Activated B cell treated with CpG ODN at 0.5 μM for 24 hours (primary cell): ENCODE measurements around the gene HDAC4. TPM values are rescaled to one million over a fixed set of nuclear protein-coding genes. Genes with fewer than 3 reads are reported as not detected.

ENCODE experiments used
- ATAC-seq: fragments of 200-7000 bp; cut with Tn5 transposase; one replicate; pipeline ENCODE4 v1.10.0; 2021; ENCODE audit warnings: low read depth, mild to moderate bottlenecking, moderate library complexity
- CTCF ChIA-PET: fragments of 350-600 bp; sonication (Branson Sonifier 250); formaldehyde crosslinking; loops from one replicate; lab custom pipeline; 2021; ENCODE audit warnings: antibody characterized with exemption; lab: Charles Lee
- POLR2A ChIA-PET: fragments of 350-600 bp; sonication (Branson Sonifier 250); formaldehyde crosslinking; loops from one replicate; lab custom pipeline; 2021; ENCODE audit warnings: antibody characterized with exemption; lab: Charles Lee
- DNase-seq: peaks from one replicate; pipeline ENCODE4 v3.0.0; 2022
- H3K27ac Mint-ChIP-seq: one replicate; pipeline ENCODE4 v1.8.0; 2020; ENCODE audit warnings: mixed read lengths
- H3K27me3 Mint-ChIP-seq: one replicate; pipeline ENCODE4 v1.8.0; 2021; ENCODE audit warnings: mixed read lengths
- H3K36me3 Mint-ChIP-seq: one replicate; pipeline ENCODE4 v1.8.0; 2021; ENCODE audit warnings: low read depth, mixed read lengths
- H3K4me1 Mint-ChIP-seq: one replicate; pipeline ENCODE4 v1.8.0; 2021; ENCODE audit warnings: mixed read lengths
- H3K4me3 Mint-ChIP-seq: one replicate; pipeline ENCODE4 v1.8.0; 2020; ENCODE audit warnings: mild to moderate bottlenecking, mixed read lengths
- H3K9me3 Mint-ChIP-seq: one replicate; pipeline ENCODE4 v1.8.0; 2020; ENCODE audit warnings: mixed read lengths
- CTCF ChIP-seq: fragments of 200-600 bp; IDR thresholded peaks from one replicate; pipeline ENCODE4 v1.8.0; 2022; ENCODE audit warnings: antibody characterized with exemption, mild to moderate bottlenecking
- intact Hi-C: fragments of 100-400 bp; cut with micrococcal nuclease; formaldehyde crosslinking; loops from one replicate; pipeline ENCODE4 v1.15.1; 2024
- total RNA-seq: library from RNA; stranded (reverse); gene quantifications from 2 replicates; pipeline ENCODE4 v1.2.3, GENCODE V29; 2022

Gene HDAC4
- total RNA-seq, 1 donor from 2014 or later: 31.9 TPM

- Mint-ChIP-seq H3K27me3 (no peaks in the 10 kb centered on the region), H3K4me1 (peaks cover 23% of the 10 kb centered on the region), H3K27ac (no peak overlapping the region), H3K36me3 (no peaks in the 10 kb centered on the region), H3K4me3 (no peak overlapping the region), H3K9me3 (no peaks in the 10 kb centered on the region)
- intact Hi-C loops: loop anchor here (1.0 kb wide), 3 partner anchors 28 to 253 kb away; no protein-coding TSS in a partner anchor
- ATAC-seq (no peak), DNase-seq (no peak)
- POLR2A ChIA-PET: interaction anchor here (1.0 to 1.2 kb wide), 2 partner anchors 14 to 141 kb away, joined by 3 to 5 read pairs; no protein-coding TSS in a partner anchor
- CTCF ChIA-PET: interaction anchor here (0.6 to 3.3 kb wide), 4 partner anchors 16 to 254 kb away, joined by 3 to 25 read pairs (median 8); no protein-coding TSS in a partner anchor
- no peak for TF ChIP-seq CTCF
Observed at GRCh38 chr2:239396881-239397681, 3.7 kb downstream of the HDAC4 start.

GRCh38 chr2:239395524-239395923, 5.3 kb downstream of the HDAC4 start:
- TF ChIP-seq CTCF: no peak
- ChIA-PET POLR2A (no interaction called here), CTCF (no interaction called here)
- no peaks in the 10 kb centered on the region for H3K27me3 Mint-ChIP-seq
- H3K36me3 Mint-ChIP-seq: no peaks in the 10 kb centered on the region
- no peak for ATAC-seq
- H3K4me3 Mint-ChIP-seq: no peak overlapping the region
- H3K27ac Mint-ChIP-seq: no peak overlapping the region
- H3K9me3 Mint-ChIP-seq: no peaks in the 10 kb centered on the region
- DNase-seq: no peak
- intact Hi-C loops: no loop called here
- peaks cover 20% of the 10 kb centered on the region for H3K4me1 Mint-ChIP-seq

GRCh38 chr2:239394978-239395377, 5.8 kb downstream of the HDAC4 start:
- ChIA-PET POLR2A (no interaction called here), CTCF (no interaction called here)
- H3K27ac Mint-ChIP-seq: no peak overlapping the region
- TF ChIP-seq CTCF: no peak
- no peaks in the 10 kb centered on the region for H3K27me3 Mint-ChIP-seq
- H3K36me3 Mint-ChIP-seq: no peaks in the 10 kb centered on the region
- H3K9me3 Mint-ChIP-seq: no peaks in the 10 kb centered on the region
- H3K4me3 Mint-ChIP-seq: no peak overlapping the region
- DNase-seq (no peak), ATAC-seq (no peak)
- H3K4me1 Mint-ChIP-seq: peaks cover 20% of the 10 kb centered on the region
- intact Hi-C loops: no loop called here

- Mint-ChIP-seq H3K4me1 (peaks cover 16% of the 10 kb centered on the region), H3K4me3 (no peak overlapping the region), H3K9me3 (no peaks in the 10 kb centered on the region), H3K27ac (no peak overlapping the region), H3K27me3 (no peaks in the 10 kb centered on the region), H3K36me3 (peaks cover under 1% of the 10 kb centered on the region)
- ATAC-seq (no peak), DNase-seq (no peak)
- no peak for TF ChIP-seq CTCF
- POLR2A ChIA-PET: no interaction called here
- intact Hi-C loops: no loop called here
- CTCF ChIA-PET: no interaction called here
Observed at GRCh38 chr2:239394346-239394945, 6.4 kb downstream of the HDAC4 start.

GRCh38 chr2:239393941-239394340, 6.9 kb downstream of the HDAC4 start:
- H3K4me1 Mint-ChIP-seq: peaks cover 11% of the 10 kb centered on the region
- peaks cover 5% of the 10 kb centered on the region for H3K36me3 Mint-ChIP-seq
- intact Hi-C loops: no loop called here
- H3K9me3 Mint-ChIP-seq: peaks cover 2% of the 10 kb centered on the region
- DNase-seq (no peak), ATAC-seq (no peak)
- TF ChIP-seq CTCF: no peak
- H3K27ac Mint-ChIP-seq: no peak overlapping the region
- no peaks in the 10 kb centered on the region for H3K27me3 Mint-ChIP-seq
- ChIA-PET POLR2A (no interaction called here), CTCF (no interaction called here)
- no peak overlapping the region for H3K4me3 Mint-ChIP-seq
